H1 (cell line): Measurements from ENCODE around the gene ZRANB1. TPM values are rescaled to one million over a fixed set of nuclear protein-coding genes. Genes with fewer than 3 reads are reported as not detected.

Experiments
- CTCF ChIA-PET: fragments of 300-600 bp; sonication (Branson Sonifier 250); formaldehyde crosslinking; loops from one replicate; lab custom pipeline; 2021; ENCODE audit not compliant: partially characterized antibody; lab: Charles Lee
- POLR2A ChIA-PET: fragments of 300-600 bp; sonication (Branson Sonifier 250); formaldehyde crosslinking; loops from one replicate; lab custom pipeline; 2021; ENCODE audit warnings: inconsistent platforms; ENCODE audit not compliant: partially characterized antibody; lab: Charles Lee
- DNase-seq, 2 experiments: peaks; one replicate each; pipeline versions ENCODE4 v3.0.0 to v3.0.0-alpha.2; 2010 to 2022; ENCODE audit warnings: low spot score in 2 of 2, low read depth in 1 of 2, mixed read lengths in 1 of 2
- FAIRE-seq: peaks from 2 replicates; lab custom pipeline; 2011; peaks lifted over from hg19 to GRCh38; lab: Jason Lieb, UNC
- H2AFZ ChIP-seq: 2 replicates; pipeline ENCODE4 v1.8.1; 2012; ENCODE audit warnings: low read length, inconsistent platforms
- H2AK5ac ChIP-seq: 2 replicates; pipeline ENCODE4 v1.6.1; 2013; ENCODE audit warnings: low read depth, low read length
- H2BK120ac ChIP-seq: replicated peaks from 2 replicates; pipeline ENCODE3; 2013; ENCODE audit warnings: low read depth, low read length, inconsistent platforms
- H2BK12ac ChIP-seq: 2 replicates; pipeline ENCODE4 v1.6.1; 2013; ENCODE audit warnings: low read depth, low read length
- H2BK15ac ChIP-seq: 2 replicates; pipeline ENCODE4 v1.6.1; 2013; ENCODE audit warnings: low read length
- H2BK20ac ChIP-seq: 2 replicates; pipeline ENCODE4 v1.6.1; 2013; ENCODE audit warnings: low read length
- H2BK5ac ChIP-seq: 2 replicates; pipeline ENCODE4 v1.6.1; 2013; ENCODE audit warnings: low read depth, low read length
- H3K14ac ChIP-seq: 2 replicates; pipeline ENCODE4 v1.6.1; 2013; ENCODE audit warnings: inconsistent platforms; ENCODE audit not compliant: insufficient read length
- H3K18ac ChIP-seq: 2 replicates; pipeline ENCODE4 v1.6.1; 2013; ENCODE audit warnings: low read length; ENCODE audit errors: extremely low read depth
- H3K23ac ChIP-seq: 2 replicates; pipeline ENCODE4 v1.6.1; 2013; ENCODE audit warnings: inconsistent platforms; ENCODE audit not compliant: insufficient read length
- H3K23me2 ChIP-seq: 2 replicates; pipeline ENCODE4 v1.6.1; 2013; ENCODE audit warnings: low read depth, low read length
- H3K27ac ChIP-seq: 2 replicates; pipeline ENCODE4 v1.6.1; 2011; ENCODE audit warnings: low read depth, low read length, inconsistent platforms
- H3K27me3 ChIP-seq, 4 experiments: replicated peaks in 1 of 4; 1 replicate in 1 of 4; 2 replicates in 3 of 4; pipeline versions ENCODE4 v1.6.1 to v1.8.1; 2011 to 2013; ENCODE audit warnings: low read length in 3 of 4, mild to moderate bottlenecking in 3 of 4, inconsistent platforms in 2 of 4, mixed read lengths in 2 of 4, moderate library complexity in 1 of 4; ENCODE audit not compliant: control insufficient read depth in 3 of 4, insufficient read depth in 3 of 4; ENCODE audit errors: extremely low read depth in 1 of 4
- H3K36me3 ChIP-seq, 4 experiments: 2 replicates each; pipeline versions ENCODE4 v1.6.1 to v1.8.1; 2011 to 2013; ENCODE audit warnings: mild to moderate bottlenecking in 4 of 4, low read length in 3 of 4, moderate library complexity in 2 of 4, control low read depth in 1 of 4, inconsistent platforms in 1 of 4; ENCODE audit not compliant: insufficient read depth in 4 of 4, control insufficient read depth in 2 of 4
- H3K4ac ChIP-seq: replicated peaks from 2 replicates; pipeline ENCODE3; 2013; ENCODE audit warnings: low read length, low read depth, mixed read lengths, inconsistent platforms; ENCODE audit not compliant: insufficient read length
- H3K4me1 ChIP-seq, 4 experiments: replicated peaks in 1 of 4; 1 replicate in 1 of 4; 2 replicates in 3 of 4; pipeline versions ENCODE4 v1.6.1 to v1.8.1; 2011 to 2013; ENCODE audit warnings: low read length in 3 of 4, inconsistent platforms in 2 of 4, mixed read lengths in 1 of 4; ENCODE audit not compliant: insufficient read depth in 4 of 4, control insufficient read depth in 3 of 4
- H3K4me2 ChIP-seq, 2 experiments: 2 replicates each; pipeline versions ENCODE4 v1.6.1 to v1.8.1; 2011 to 2013; ENCODE audit warnings: low read depth in 2 of 2, low read length in 2 of 2, control low read depth in 1 of 2, inconsistent platforms in 1 of 2, mild to moderate bottlenecking in 1 of 2; ENCODE audit not compliant: insufficient read depth in 1 of 2
- H3K4me3 ChIP-seq, 4 experiments: fragments of 200-600, 300-600 bp in 1 of 4; sonication (generic), shearing (Covaris generic), sonication (Bioruptor Twin) in 1 of 4; 2 replicates each; pipeline versions ENCODE4 v1.5.1 to v1.8.1; 2011 to 2016; ENCODE audit warnings: low read length in 4 of 4, low read depth in 3 of 4, control low read depth in 2 of 4, inconsistent platforms in 2 of 4, mild to moderate bottlenecking in 2 of 4, mixed read lengths in 1 of 4, moderate library complexity in 1 of 4; ENCODE audit not compliant: insufficient read depth in 2 of 4; ENCODE audit errors: extremely low read depth in 1 of 4
- H3K56ac ChIP-seq: replicated peaks from 2 replicates; pipeline ENCODE3; 2013; ENCODE audit warnings: low read depth, mild to moderate bottlenecking, mixed read lengths, low read length, inconsistent platforms; ENCODE audit not compliant: insufficient read length
- H3K79me1 ChIP-seq: 2 replicates; pipeline ENCODE4 v1.6.1; 2013; ENCODE audit warnings: low read depth, low read length, control low read depth
- H3K79me2 ChIP-seq, 2 experiments: 2 replicates each; pipeline versions ENCODE4 v1.6.1 to v1.8.1; 2012 to 2013; ENCODE audit warnings: low read length in 2 of 2, mild to moderate bottlenecking in 2 of 2, inconsistent platforms in 1 of 2; ENCODE audit not compliant: insufficient read depth in 2 of 2, control insufficient read depth in 1 of 2
- H3K9ac ChIP-seq, 4 experiments: replicated peaks in 1 of 4; 1 replicate in 1 of 4; 2 replicates in 3 of 4; pipeline versions ENCODE4 v1.6.1 to v1.8.1; 2011 to 2013; ENCODE audit warnings: low read depth in 3 of 4, low read length in 3 of 4, control low read depth in 2 of 4, mild to moderate bottlenecking in 2 of 4, moderate library complexity in 2 of 4, inconsistent platforms in 1 of 4; ENCODE audit errors: extremely low read depth in 1 of 4
- H3K9me3 ChIP-seq, 2 experiments: 2 replicates each; pipeline versions ENCODE4 v1.6.1 to v1.8.1; 2012 to 2013; ENCODE audit warnings: mild to moderate bottlenecking in 2 of 2, moderate library complexity in 2 of 2, control low read depth in 1 of 2, inconsistent platforms in 1 of 2, low read depth in 1 of 2, low read length in 1 of 2, mixed read lengths in 1 of 2; ENCODE audit not compliant: insufficient read depth in 2 of 2
- H4K20me1 ChIP-seq, 2 experiments: replicated peaks in 1 of 2; 2 replicates each; pipeline versions ENCODE3 to v1.8.1; 2011 to 2013; ENCODE audit warnings: inconsistent platforms in 2 of 2, low read length in 2 of 2, mild to moderate bottlenecking in 1 of 2; ENCODE audit not compliant: insufficient read depth in 2 of 2, control insufficient read depth in 1 of 2
- H4K5ac ChIP-seq: 2 replicates; pipeline ENCODE4 v1.6.1; 2013; ENCODE audit warnings: low read length, low read depth, mixed read lengths, inconsistent platforms; ENCODE audit not compliant: insufficient read length
- H4K8ac ChIP-seq: 2 replicates; pipeline ENCODE4 v1.8.0; 2013; ENCODE audit warnings: mild to moderate bottlenecking, moderate library complexity, low read length, inconsistent platforms; ENCODE audit not compliant: insufficient read depth; ENCODE audit errors: extremely low read depth
- H4K91ac ChIP-seq: replicated peaks from 2 replicates; pipeline ENCODE3; 2013; ENCODE audit warnings: low read length, mixed read lengths, inconsistent platforms; ENCODE audit not compliant: insufficient read length
- ASH2L ChIP-seq: fragments of 200-600, 300-600 bp; sonication (generic); IDR thresholded peaks from one replicate; pipeline ENCODE4 v1.7.1; 2017; ENCODE audit warnings: low read length
- EP300 ChIP-seq, 2 experiments: IDR thresholded peaks; 1 replicate in 1 of 2; 2 replicates in 1 of 2; pipeline ENCODE4 v1.6.1; 2011 to 2012; ENCODE audit warnings: low read depth in 2 of 2, low read length in 2 of 2, mild to moderate bottlenecking in 2 of 2, borderline replicate concordance in 1 of 2, inconsistent platforms in 1 of 2, moderate library complexity in 1 of 2
- FOSL1 ChIP-seq: IDR thresholded peaks from 2 replicates; pipeline ENCODE4 v1.6.1; 2011; ENCODE audit warnings: mild to moderate bottlenecking, low read depth, low read length, moderate library complexity; ENCODE audit not compliant: insufficient read depth
- GTF2F1 ChIP-seq: IDR thresholded peaks from 2 replicates; pipeline ENCODE4 v1.6.1; 2012; ENCODE audit warnings: low read depth, low read length, improper control_type of control experiment, borderline replicate concordance
- JUN ChIP-seq: IDR thresholded peaks from 2 replicates; pipeline ENCODE4 v1.6.1; 2011; ENCODE audit warnings: low read depth, mild to moderate bottlenecking, improper control_type of control experiment, low read length
- NANOG ChIP-seq: IDR thresholded peaks from 2 replicates; pipeline ENCODE4 v1.6.1; 2011; ENCODE audit warnings: low read length, low read depth, mild to moderate bottlenecking, inconsistent platforms; ENCODE audit not compliant: insufficient read depth, poor library complexity, severe bottlenecking
- RFX5 ChIP-seq: IDR thresholded peaks from 2 replicates; pipeline ENCODE4 v1.6.1; 2011; ENCODE audit warnings: low read depth, low read length, improper control_type of control experiment, borderline replicate concordance
- SIX5 ChIP-seq: IDR thresholded peaks from 2 replicates; pipeline ENCODE4 v1.6.1; 2011; ENCODE audit warnings: mild to moderate bottlenecking, low read depth, low read length
- TAF1 ChIP-seq: IDR thresholded peaks from 2 replicates; pipeline ENCODE4 v1.6.1; 2011; ENCODE audit warnings: mild to moderate bottlenecking, low read depth, low read length
- YY1 ChIP-seq: IDR thresholded peaks from 2 replicates; pipeline ENCODE4 v1.6.1; 2011; ENCODE audit warnings: low read depth, mild to moderate bottlenecking, low read length
- ZNF274 ChIP-seq: IDR thresholded peaks from 2 replicates; pipeline ENCODE4 v1.7.0; 2012; ENCODE audit warnings: low read length, borderline replicate concordance; ENCODE audit errors: extremely low read depth
- WGBS, 2 experiments: shearing (Covaris generic) in 1 of 2; methylation state at CpG; one replicate each; pipeline versions ENCODE4 v1.1.6 to v1.1.7; 2013 to 2015; ENCODE audit warnings: low lambda C conversion rate in 2 of 2, mixed read lengths in 2 of 2, inconsistent platforms in 1 of 2, low coverage in 1 of 2, missing lambda C conversion rate in 1 of 2; ENCODE audit not compliant: insufficient replicate concordance in 2 of 2, insufficient coverage in 1 of 2, insufficient read length in 1 of 2; ENCODE audit errors: extremely low coverage in 1 of 2, missing lambda C conversion rate in 1 of 2; 5-methylcytosine and 5-hydroxymethylcytosine counted together
- polyA plus RNA-seq, 7 experiments: library from polyadenylated mRNA; depleted of rRNA in 3 of 7; stranded (reverse) in 5 of 7; unstranded in 2 of 7; fragments of >200 nt in 5 of 7; fragments of 200-250 nt in 2 of 7; gene quantifications; 1 replicate in 5 of 7; 2 replicates in 1 of 7; 4 replicates in 1 of 7; pipeline versions ENCODE4 v1.2.1 to v1.2.3, GENCODE V29; 2011 to 2013; ENCODE audit warnings: missing spikeins in 2 of 7, mixed read lengths in 2 of 7
- total RNA-seq: library from RNA; stranded (reverse); fragmentation: NEBNext Ultra II Directional; extraction: Animal tissue kit (Norgen Biotek cat#: 25700); gene quantifications from 2 replicates; pipeline ENCODE4 v1.2.1, GENCODE V29; 2021

The ZRANB1 gene
- total and polyA plus RNA-seq, 2 of the 8 experiments (the other 6 are each of a cell fraction or from before 2014, with no cell fraction given): 6.1 to 19.9 TPM

- H3K27ac ChIP-seq: peak overlapping the region; percentile 90
- no peak for TF ChIP-seq JUN
- no peak for TF ChIP-seq GTF2F1
- no peak for TF ChIP-seq NANOG
- TF ChIP-seq YY1: 0 out of 2 replicates have a peak, but pooled peaks have one; percentile 3
- TF ChIP-seq FOSL1: no peak
- TF ChIP-seq EP300 (IDR thresholded peaks at IDR 0.05; ENCODE audit: borderline replicate concordance in 1 of 2, low read depth in 2 of 2, low read length in 2 of 2): no peak
- no peak for TF ChIP-seq RFX5
- TF ChIP-seq ZNF274: no peak
- no peak for TF ChIP-seq SIX5
- TF ChIP-seq TAF1: peak; percentile 43; the same call in 1 of the 2 replicates
- peak; percentile 42 for TF ChIP-seq ASH2L
These were observed 24.3 kb upstream of the ZRANB1 start for GRCh38 chr10:124917428-124918190.

More at GRCh38 chr10:124917428-124918190, 24.3 kb upstream of the ZRANB1 start:
- Histone ChIP-seq H3K18ac (peak overlapping the region; percentile 4; the same call in 1 of the 2 replicates), H3K9ac (peak overlapping the region; percentile 79 to 92 (median 88)), H2AFZ (peak overlapping the region; percentile 49; the same call in 1 of the 2 replicates), H2BK20ac (no peak overlapping the region), H3K79me1 (no peaks in the 10 kb centered on the region; the same call in 1 of the 2 replicates), H3K4ac (no peak overlapping the region), H3K79me2 (peaks cover 35 to 57% of the 10 kb centered on the region in 2 experiments), H4K8ac (peak overlapping the region; percentile 98), H3K23ac (no peak overlapping the region), H3K4me3 (peak overlapping the region; percentile 98 to 100 (median 98)), H3K9me3 (no peaks in the 10 kb centered on the region), H2BK5ac (peak overlapping the region; percentile 76; the same call in 1 of the 2 replicates), H2BK15ac (no peak overlapping the region), H4K5ac (peak overlapping the region; percentile 23), H3K56ac (peak overlapping the region; percentile 70), H3K36me3 (peaks cover 0 to 2% (median 0%) of the 10 kb centered on the region in 4 experiments; a peak in 1 of 8 replicates), H4K91ac (peak overlapping the region; percentile 11), H3K4me2 (peak overlapping the region; percentile 64 to 87), H3K4me1 (no peaks in the 10 kb centered on the region), H2BK120ac (no peak overlapping the region), H3K23me2 (peaks cover 7% of the 10 kb centered on the region; the same call in 1 of the 2 replicates), H3K27me3 (no peaks in the 10 kb centered on the region), H3K14ac (no peak overlapping the region), H2BK12ac (0 out of 2 replicates have a peak overlapping the region, but pooled peaks have one; percentile 18), H4K20me1 (peaks cover 6 to 15% of the 10 kb centered on the region in 2 experiments), H2AK5ac (no peak overlapping the region)
- 1% methylated on average over 34 of the region's 46 CpGs; no CpG with 5 or more reads in 1 of the 2 experiments for WGBS, 2 experiments
- DNase-seq: peak in 1 of 2 experiments; percentile 50
- POLR2A ChIA-PET: interaction anchor here (0.7 to 2.8 kb wide), 17 partner anchors 8 to 445 kb away, joined by 3 to 17 read pairs (median 3); partner anchors contain the start of gene EEF1AKMT2
- no peak for FAIRE-seq
- CTCF ChIA-PET: interaction anchor here (0.7 kb wide), 1 partner anchor 222 kb away, joined by 3 read pairs; no protein-coding TSS in a partner anchor
